Islet of Langerhans (tissue), 1 donor: ENCODE measurements around the gene CNOT1.
A peak's percentile ranks its signal among the peaks of the same experiment; 100 is the strongest.
"Not testable (repeated sequence)": the region's sequence is repeated elsewhere in the genome, so short reads cannot be mapped to it uniquely, and the experiment has no call there.

Source experiments
- FAIRE-seq: peaks from one replicate; lab custom pipeline; 2011; peaks lifted over from hg19 to GRCh38; lab: Jason Lieb, UNC

CNOT1 gene

DNA sequence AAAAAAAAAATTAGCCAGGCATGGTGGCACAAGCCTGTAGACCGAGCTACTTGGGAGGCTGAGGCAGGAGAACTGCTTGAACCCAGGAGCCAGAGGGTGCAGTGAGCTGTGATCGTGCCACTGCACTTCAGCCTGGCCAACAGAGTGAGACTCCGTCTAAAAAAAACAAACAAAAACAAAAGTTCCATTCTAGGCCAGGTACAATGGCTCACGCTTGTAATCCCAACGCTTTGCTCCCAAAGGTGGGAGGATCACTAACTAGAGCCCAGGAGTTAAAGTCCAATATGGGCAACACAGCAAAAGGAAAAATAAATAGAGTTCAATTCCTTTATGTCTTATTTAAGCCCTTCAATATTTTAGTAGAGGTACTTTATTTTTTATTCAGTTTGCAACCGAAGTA is 47.5 kb downstream of the CNOT1 start:
- no peak for FAIRE-seq

DNA sequence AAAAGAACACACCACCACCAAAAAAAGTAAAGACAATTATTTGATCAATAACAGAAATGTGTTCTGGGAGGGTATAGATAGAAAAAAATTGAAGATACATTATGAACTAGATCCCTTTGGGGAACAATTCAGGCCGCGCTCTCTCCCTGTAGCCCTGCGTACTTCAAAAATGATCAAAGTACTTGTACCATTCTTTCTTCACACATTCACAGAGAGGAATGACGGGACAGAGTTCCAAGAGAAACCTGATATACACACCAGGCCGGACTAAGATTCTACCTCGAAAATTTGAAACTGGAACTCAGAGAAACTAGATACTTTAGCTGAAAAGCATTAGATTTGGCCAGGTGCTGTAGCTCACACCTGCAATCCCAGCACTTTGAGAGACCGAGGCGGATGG is 50.0 kb downstream of the CNOT1 start:
- no peak for FAIRE-seq

DNA sequence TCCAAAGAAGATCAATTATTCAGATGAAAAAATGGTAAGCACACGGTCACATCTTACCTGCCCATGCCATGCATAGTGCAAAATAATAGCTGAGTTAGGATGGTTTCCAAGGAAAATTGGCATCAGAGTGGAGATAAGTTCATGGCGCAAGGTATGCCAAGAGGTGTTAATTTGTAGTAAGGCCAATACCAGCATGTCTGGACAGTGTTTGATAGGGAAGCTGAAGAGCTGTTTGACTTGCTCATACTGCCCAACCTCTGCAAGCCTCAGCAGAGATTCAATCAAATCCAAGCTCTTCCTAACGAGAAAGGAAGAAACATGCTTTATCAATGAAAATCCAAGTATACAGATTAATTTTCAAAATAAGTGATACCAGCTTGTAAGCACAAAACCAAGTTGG is 51.0 kb downstream of the CNOT1 start:
- no peak for FAIRE-seq

DNA sequence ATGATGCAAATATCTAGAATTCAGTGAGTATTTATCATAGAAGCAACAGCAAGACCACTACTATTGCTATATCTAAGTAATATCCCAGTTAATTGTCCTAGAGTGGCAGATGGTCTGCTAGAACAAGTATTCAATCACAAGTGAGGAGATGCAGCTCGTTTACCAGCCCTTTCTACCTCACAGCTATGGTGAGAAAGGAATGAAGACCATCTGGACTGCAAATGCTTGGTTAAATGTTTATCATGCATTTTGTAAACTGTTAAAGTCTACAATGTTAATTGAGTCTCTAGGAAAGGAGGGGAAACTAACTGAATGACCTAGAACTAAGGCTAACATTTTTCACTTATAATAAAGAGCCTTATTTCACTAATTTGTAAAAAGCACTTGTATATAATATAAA is 52.5 kb downstream of the CNOT1 start:
- FAIRE-seq: peak; percentile 93

DNA sequence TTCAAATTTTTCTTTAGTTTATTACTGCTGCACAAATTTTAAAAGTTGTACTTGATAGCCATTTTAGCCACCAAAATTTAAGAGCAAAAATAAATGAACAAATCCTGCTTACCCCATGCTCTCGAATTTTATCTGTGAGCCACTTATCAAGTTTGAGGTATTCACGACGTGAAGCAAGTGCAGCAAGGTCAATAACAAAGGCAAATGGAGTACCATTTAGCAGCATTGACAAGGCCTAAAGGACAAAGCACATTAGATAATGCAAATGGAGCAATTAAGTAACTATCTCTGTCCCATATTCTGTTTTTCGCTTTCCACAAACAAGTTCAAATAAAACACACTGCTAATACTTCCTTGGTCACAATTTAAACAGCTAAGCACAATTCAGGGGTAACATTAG is 54.7 kb downstream of the CNOT1 start:
- FAIRE-seq: no peak

DNA sequence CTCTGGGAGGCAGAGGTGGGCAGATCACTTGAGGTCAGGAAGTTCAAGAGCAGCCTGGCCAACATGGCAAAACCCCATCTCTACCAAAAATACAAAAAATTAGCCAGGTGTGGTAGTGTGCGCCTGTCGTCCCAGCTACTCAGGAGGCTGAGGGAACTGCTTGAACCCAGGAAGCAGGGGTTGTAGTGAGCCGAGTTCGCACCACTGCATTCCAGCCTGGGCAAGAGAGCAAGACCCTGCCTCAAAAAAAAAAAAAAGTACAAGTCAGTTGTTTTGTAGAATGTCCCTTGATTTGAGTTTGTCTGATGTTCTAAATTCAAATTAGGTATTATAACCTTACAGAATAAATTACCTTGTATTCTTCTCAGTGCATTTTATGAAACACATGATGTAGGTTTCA is 63.9 kb downstream of the CNOT1 start:
- not testable (repeated sequence) for FAIRE-seq

DNA sequence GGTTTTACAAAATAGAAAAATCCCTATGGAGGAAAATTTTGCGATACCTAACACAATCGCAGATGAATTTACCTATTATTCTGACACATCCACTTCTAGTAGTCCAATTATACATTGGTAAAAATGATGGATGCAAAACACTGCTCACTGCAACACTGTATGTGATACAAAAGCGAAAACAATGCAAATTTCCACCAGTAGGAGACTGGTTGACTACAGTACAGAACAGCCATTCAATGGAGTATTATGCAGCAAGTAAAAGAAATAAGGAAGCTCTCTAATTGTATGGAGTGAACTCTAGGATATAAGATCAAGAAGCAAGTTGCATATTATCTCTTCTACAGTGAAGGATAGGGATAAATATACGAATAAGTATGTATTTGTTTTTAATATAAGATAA is 65.9 kb downstream of the CNOT1 start:
- FAIRE-seq: no peak

DNA sequence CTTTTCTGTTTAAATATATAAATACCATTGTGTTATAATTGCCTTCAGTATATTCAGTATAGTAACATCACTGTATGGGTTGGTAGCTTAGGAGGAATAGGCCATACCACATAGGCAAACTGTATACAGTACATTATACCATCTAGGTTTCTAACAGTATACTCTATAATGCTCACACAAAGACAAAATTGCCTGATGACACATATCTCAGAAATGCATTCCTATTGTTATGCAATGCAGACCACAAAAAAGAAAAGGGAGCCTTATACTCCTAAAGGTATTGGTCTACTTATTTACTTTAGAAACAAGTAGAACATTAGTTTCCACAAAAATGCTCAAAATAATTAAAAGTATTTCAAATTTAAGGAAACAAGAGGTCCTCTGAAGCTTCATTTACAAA is 66.4 kb downstream of the CNOT1 start:
- peak; percentile 13 for FAIRE-seq

DNA sequence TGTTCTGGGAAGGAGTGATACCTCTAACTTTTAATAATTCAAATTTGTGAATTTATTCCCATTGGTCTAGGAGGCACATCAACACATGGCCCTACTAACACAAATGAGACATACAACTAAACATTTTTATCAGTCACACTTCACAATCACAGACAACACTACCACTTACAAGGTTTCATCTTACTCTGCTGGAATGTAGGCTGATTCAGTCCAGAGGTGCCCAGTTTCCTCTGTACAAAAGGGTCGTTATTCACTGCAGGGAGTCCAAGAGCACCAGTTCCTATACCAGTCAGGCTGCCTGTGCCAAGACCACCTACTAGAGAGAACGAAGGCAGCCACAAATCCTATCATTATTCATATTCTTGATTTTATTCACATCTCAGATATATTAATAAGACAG is 72.9 kb downstream of the CNOT1 start:
- FAIRE-seq: no peak

DNA sequence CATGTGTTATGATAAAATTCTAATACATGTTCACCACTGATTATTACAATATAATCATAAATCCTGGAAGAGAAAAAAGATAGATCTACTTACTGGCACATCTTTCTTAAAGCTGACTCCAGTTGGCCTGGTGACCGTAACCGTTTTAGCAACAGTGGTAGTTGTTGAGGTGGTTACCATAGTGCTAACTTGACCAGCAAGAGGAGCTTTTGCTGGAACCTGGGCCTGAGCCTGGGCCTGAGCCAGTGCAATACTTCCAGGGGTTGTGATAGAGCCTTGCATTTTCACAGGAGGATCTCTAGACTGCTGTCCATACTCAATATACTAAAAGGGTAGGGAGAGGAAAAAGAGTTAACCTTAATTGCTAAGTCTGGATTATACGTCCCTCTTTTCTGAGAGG is 78.1 kb downstream of the CNOT1 start:
- no peak for FAIRE-seq

DNA sequence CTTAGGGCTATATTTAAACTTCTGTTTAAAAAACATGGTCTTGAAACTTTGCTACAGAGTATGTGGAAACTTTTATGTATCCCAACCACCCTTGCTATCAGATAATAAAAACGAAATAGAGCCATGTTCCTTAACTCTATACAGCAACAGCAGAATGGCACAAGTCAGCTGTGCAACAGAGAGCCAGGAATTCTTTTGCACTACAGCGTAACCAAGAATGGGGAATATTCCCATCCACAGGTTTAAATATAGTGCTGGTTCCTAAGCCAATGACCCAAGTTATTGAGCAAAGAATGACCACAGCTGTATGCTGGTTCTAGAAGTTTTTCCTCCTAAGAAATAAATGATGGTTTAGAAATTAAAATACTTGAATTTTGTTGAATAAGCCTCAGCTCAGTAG is 81.2 kb downstream of the CNOT1 start:
- FAIRE-seq: no peak

DNA sequence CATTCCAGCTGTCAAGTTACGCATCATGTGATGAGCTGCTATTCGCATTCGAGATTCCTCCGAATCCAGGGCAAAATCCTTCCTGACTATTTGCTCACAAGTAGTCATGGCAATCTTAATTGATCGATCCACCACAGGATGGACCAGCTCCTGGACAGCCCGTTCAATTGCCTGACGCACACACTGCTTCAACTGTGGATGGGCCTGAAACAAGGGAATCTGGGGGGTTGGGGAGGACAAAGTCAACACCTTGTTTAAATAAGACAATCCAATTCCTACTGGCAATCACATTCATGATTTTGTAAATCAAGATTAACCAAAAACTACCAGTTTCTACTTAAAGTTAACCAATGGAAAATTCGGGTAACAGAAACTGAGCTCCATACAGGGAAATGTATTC is 85.9 kb downstream of the CNOT1 start:
- FAIRE-seq: no peak

DNA sequence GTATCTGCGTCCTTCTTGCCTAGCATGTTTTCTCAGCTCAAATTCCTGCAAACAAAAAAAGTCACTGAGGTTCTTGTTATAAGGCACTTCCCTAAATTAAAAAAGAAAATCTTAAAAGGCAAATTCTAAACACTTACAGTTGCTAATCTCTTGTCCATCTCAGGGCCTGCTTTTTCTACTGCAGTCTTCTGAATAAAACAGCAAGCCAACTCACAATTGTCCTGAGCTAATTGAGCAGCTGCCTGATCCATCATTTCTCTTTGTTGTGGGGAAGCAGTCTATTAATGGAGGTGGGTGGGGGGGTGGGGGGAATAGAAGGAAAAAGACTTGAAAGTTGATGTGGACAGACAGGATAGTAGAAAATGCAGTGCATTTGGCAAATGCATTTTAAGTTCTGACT is 87.3 kb downstream of the CNOT1 start:
- FAIRE-seq: no peak

DNA sequence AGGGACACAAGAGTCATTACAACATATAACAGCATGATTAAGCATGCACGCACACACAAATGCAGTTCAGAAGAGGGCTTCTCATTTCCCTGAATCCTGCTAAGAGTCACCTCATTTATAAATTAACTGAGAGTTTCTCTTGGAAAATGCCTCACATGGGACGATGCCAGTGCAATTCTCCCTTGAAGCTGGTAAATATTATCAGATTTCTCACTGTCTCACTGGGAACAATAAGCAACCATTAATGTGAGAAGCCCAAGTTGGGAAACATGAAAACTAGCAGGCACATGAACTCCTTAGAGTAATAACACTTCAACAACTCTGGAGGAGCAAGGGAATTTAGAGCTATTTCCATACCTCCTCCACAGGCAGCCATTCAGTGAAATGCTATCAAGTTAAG is 87.9 kb downstream of the CNOT1 start:
- no peak for FAIRE-seq

DNA sequence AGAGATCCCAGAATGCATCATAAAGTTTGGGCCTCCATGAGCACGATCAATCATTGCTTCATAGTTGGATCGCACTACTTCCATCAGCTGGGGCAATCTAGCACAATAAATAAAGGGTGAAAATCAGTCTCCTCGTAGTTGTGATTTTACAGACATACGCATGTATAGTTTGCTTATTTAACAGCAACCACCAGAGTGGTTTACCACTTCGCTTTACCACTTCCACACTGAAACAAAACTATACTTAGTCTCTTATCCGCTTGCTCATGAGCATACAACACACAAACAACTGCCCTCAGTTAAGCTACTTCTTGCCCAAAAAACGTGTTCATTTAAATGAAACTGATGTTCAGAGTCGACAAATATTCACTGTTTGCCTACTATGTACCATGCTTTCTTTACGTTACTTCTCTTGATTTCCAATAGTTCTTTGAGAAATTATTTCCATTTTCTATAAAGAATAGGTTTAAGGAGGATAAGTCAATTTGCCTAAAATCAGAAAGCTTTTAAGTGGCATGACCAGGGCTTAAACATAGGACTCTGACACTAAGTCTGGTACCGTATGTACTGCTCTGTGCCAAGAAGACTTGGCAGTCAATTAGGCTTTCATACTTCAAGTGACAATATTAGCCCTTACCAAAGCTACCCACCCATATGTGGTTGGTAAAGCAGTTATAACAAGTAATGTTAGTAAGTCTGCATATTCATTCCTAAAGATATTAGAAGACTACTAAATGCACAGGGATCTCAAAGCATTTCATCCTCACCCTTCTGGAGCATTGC is 92.3 kb downstream of the CNOT1 start:
- no peak for FAIRE-seq

DNA sequence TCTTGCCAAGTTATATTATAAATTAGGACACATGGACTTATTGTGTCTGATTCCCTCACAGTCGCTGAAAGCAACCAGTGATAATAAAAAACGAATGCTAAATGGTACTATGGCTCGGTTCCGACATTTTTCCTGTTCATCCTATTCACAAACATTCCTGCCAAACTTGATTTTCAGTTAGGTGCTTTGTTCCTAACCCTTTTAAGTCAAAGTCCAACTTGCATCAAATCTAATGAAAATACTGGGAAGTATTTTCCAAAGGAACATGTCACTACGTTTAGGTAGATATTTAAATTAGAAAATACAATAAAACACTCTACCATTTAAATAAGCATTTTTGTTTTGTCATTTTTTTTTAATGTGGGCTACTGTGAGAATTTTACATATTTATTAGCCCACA is 93.3 kb downstream of the CNOT1 start:
- FAIRE-seq: no peak

DNA sequence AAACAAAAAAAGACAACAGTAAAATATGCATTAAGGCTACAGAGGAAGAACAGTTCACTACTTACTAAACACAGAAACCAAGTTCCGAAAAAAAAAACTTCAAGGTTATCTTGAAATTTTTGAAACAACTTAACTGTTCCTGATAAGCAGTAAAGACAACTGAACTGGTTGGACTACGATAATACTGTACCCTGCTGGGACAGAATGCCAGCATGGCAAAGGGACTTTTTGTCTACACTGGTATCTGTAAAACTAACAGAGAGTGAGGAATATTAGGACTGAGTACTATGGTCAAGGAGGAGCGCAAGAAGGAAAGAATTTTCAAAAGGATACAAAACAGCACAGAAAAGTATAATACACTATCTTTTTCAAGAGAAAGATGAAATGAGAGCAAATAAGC is 94.5 kb downstream of the CNOT1 start:
- no peak for FAIRE-seq

DNA sequence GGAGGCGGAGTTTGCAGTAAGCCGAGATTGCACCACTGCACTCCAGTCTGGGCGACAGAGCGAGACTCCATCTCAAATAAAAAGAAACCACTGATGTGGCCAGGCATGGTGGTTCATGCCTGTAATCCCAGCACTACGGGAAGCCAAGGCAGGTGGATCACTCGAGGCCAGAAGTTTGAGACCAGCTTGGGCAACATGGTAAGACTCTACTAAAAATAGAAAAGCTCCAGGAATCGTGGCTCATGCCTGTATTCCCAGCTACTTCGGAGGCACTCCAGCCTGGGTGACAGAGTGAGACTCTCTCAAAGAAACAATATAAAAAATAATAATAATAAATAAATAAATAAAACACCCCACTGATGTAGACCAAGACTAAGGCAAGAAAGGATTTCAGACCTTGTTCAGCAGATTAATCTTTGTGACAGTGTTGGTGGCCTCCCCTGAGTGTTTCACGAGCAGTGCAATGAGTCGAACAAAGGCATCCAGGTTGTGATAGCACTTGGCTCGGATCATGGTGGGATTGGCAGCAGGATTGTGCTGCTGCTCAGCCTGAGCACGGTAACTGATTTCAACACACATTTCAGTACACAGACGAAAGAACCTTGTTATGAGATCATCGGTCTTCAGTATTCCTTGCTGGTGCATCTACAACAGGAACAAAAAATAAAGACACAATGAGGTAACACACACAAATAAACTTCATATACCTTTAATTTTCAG is 95.7 kb downstream of the CNOT1 start:
- FAIRE-seq: no peak

DNA sequence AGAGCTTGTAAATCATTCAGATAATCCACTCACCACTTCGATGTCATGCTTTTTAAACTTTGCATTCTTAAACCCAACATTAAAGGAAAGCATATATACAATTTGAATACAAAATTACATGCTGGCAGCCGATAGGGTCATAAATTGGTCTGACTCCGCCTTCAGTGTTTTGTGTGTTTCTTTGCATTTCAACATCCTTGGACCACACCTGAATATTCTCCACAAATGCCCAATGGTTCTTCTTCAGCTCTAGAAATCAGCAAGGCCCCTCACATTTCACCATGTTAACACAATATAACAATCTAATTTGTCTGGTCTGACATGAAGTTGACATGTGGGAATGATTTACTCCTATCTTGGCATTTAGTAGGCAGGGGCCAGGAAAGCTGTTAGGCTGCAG is 97.2 kb downstream of the CNOT1 start:
- no peak for FAIRE-seq

DNA sequence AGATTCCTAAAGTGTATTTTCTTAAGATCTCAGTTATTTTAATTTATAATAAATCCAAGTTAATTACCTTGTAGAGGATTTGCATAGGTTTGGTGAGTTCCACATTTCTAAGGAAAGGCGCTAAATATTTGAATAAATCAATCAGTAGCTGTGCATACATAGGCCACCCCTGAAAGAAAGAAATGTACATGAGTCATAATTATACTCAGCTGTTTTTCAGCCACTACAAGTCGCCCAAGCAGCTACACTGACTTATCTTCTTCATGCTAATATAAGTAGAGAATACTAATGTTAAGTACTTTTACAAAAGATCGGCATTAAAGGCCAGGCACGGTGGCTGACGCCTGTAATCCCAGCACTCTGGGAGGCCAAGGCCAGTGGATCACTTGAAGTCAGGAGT is 99.4 kb downstream of the CNOT1 start:
- FAIRE-seq: no peak

DNA sequence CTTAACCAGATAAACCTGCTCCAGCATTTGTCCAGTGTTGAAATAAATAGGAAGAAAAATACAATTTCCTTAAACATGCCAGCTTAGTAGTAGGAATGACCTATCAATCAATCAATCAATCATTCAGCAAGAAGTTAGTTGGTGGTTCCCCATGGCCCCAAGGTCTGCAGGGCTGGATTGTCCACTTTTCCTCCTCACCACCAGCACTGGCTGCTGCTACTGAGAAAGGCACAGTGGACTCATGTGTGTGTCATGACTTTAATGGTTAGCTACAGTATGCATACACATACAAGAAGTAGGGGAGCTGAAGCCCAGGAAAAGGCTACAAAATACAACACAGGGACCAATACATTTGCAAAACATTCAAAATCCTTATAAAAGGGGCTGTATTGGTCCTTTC is 109.9 kb downstream of the CNOT1 start:
- no peak for FAIRE-seq

DNA sequence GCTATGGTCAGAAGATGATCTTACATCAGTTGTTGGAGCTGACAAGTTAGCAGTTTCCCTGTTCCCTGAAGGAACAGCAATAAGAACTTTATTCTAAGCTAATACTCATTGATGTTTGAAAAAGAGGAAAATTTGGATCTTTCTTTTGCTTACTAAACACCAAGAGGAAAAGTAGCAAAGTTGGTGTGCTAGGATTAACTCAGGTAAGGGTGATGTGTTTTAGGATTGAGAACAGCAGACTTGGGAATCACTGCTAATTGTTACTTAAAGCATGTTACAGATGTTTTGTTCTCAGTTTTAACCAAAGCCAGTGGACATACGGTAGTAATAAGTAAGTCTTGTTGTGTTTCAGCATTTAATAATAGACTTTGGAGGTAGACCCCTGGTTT is 110.7 kb downstream of the CNOT1 start:
- FAIRE-seq: no peak

DNA sequence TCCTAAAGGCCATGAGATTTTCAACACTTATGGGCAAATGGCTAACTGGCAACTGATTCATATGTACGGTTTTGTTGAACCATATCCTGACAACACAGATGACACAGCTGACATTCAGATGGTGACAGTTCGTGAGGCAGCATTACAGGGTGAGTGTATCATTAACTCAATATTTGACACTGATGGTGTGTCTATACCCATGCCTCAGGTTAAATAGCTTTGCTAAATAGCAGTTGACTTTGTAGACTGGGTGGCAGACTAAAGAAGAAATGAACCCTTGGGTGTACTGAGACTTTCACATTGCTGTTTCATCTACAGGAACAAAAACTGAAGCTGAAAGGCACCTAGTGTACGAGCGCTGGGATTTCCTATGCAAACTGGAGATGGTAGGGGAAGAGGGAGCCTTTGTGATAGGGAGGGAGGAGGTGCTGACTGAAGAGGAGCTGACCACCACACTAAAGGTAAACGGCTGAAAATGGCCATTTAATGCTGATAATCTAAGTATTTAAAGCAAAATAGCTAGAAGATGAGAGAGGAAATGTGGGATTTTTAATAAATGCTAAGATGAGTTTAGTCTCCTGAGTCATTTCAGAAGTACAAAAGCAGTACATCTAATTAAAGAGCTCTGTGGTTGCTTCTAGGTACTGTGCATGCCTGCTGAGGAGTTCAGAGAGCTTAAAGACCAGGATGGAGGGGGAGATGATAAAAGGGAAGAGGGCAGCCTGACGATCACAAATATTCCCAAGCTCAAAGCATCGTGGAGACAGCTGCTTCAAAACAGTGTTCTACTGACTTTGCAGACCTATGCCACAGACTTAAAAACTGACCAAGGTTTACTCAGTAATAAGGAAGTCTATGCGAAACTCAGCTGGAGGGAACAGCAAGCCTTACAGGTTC is 111.3 kb downstream of the CNOT1 start:
- FAIRE-seq: no peak
